ENCODE results near the gene PACSIN1. TPM values are rescaled to one million over a fixed set of nuclear protein-coding genes. Genes with fewer than 3 reads are reported as not detected.

PACSIN1 gene, protein sequence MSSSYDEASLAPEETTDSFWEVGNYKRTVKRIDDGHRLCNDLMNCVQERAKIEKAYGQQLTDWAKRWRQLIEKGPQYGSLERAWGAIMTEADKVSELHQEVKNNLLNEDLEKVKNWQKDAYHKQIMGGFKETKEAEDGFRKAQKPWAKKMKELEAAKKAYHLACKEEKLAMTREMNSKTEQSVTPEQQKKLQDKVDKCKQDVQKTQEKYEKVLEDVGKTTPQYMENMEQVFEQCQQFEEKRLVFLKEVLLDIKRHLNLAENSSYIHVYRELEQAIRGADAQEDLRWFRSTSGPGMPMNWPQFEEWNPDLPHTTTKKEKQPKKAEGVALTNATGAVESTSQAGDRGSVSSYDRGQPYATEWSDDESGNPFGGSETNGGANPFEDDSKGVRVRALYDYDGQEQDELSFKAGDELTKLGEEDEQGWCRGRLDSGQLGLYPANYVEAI
- total RNA-seq (ENCODE audit: low replicate concordance), result not detected in 2 replicates

DNA sequence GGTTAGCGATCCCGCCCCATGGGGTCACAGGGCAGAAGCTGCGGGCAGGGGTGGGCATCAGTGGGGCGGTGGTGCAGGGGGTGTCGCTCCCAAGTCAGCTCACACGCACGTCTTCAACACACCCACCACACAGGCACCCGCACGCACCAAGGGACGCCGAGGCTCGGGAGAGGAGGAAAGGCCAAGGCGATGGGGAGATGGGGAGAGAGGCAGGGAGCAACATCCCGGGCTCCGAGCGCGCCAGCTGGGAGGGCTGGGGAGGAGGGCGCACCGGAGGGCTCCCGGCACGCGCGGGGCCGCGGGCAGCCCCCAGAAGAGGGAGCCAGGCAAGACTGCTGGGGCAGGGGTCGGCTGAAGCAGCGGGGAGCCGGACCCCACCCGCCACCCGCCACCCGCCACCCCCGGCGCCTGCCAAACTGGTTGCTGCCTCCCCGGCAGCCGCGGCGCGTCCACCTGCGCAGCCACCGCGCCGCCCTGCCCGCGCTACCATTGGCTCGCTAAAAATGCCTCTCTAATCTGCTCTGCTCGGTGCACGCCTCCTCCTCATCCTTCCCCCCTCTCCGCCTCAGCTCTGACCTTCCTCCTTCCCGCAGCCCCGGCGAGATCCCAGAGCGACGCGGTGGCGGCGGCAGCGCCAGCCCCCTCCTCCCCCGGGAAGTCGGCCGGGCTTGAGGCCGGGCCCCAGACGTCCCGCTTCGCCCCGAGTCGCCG lies at the start of gene PACSIN1:
Gene PACSIN1, plus strand, starts transcription at position 546 of the 711 bp plus-strand sequence. CDS start 60,230 bp downstream, outside the sequence.

GRCh38 chr6:34425498-34426410 lies 40.1 kb upstream of the PACSIN1 start, which contains the start of gene RPS10:
TSS of gene RPS10 (minus strand) at chr6:34426069. CDS start at chr6:34425221, 848 bp downstream.

DNA sequence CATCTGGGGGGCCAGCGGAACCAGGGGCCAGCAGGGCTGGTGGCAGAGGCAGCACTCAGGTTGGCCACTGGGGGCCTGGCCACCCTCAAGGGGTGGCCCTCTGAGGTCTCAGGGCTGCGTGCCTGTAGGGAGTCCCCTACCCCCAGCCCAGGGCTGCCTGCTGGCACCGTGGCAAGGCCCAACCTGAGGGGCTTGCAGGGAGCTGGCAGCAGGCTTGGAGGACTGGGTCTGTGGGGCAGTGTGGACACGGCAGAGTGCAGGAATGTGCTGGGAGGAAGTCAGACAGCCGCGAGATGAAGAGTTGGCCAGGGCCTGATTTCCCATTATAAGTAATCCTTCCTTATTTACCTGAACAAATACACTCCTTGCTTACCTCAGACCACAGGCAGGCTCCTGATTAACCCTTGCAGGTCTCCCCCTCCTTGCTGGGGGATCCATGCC lies 90.2 kb downstream of the PACSIN1 start, which contains the start of gene SPDEF:
Gene SPDEF, minus strand, starts transcription at position 299 of the 441 bp plus-strand sequence. CDS start 11,874 bp downstream, outside the sequence.

Other genes with a start within 250 kb of the PACSIN1 start
- gene HMGA1, start 229.2 kb upstream of the PACSIN1 start, total RNA-seq (ENCODE audit: low replicate concordance), result 14.3 and 66.0 TPM in 2 replicates
- gene SMIM29, start 217.1 kb upstream of the PACSIN1 start, total RNA-seq (ENCODE audit: low replicate concordance), result 21.3 and 27.6 TPM in 2 replicates
- gene NUDT3, start 73.4 kb upstream of the PACSIN1 start, total RNA-seq (ENCODE audit: low replicate concordance), result 13.2 and 13.9 TPM in 2 replicates
- 2,473 and 3,211 TPM in 2 replicates for gene RPS10, start 40.0 kb upstream of the PACSIN1 start, total RNA-seq (ENCODE audit: low replicate concordance)
- gene SPDEF, start 90.3 kb downstream of the PACSIN1 start, total RNA-seq (ENCODE audit: low replicate concordance), result not detected in 2 replicates
- 31.9 and 35.0 TPM in 2 replicates for gene ILRUN, start 230.7 kb downstream of the PACSIN1 start, total RNA-seq (ENCODE audit: low replicate concordance)